Stimulated activated naive B cell treated with anti-CD40 and anti-IgM and Interleukin-4, amounts not matched to agents 10 μg/mL and 1 μg/mL and 100 μg/mL, for 72 hours (primary cell): Measurements from ENCODE around the gene KIAA0513.

Experiments
- ATAC-seq, 2 donors: fragments of 150-1000 bp; cut with Tn5 transposase; replicated peaks; 2 replicates each; pipeline ENCODE4 v1.10.0; 2021; ENCODE audit warnings: moderate library complexity in 1 of 2
- DNase-seq: peaks from one replicate; pipeline ENCODE4 v3.0.0; 2021
- H3K27ac Mint-ChIP-seq: one replicate; pipeline ENCODE4 v1.8.0; 2022; ENCODE audit warnings: mild to moderate bottlenecking, mixed read lengths
- H3K27me3 Mint-ChIP-seq, 2 donors: one replicate each; pipeline ENCODE4 v1.8.0; 2022; ENCODE audit warnings: mixed read lengths in 2 of 2
- H3K36me3 Mint-ChIP-seq, 2 donors: one replicate each; pipeline ENCODE4 v1.8.0; 2022; ENCODE audit warnings: mixed read lengths in 2 of 2, mild to moderate bottlenecking in 1 of 2
- H3K4me1 Mint-ChIP-seq, 2 donors: one replicate each; pipeline ENCODE4 v1.8.0; 2022; ENCODE audit warnings: mixed read lengths in 2 of 2, mild to moderate bottlenecking in 1 of 2
- H3K4me3 Mint-ChIP-seq, 2 donors: one replicate each; pipeline ENCODE4 v1.8.0; 2022; ENCODE audit warnings: mild to moderate bottlenecking in 2 of 2, mixed read lengths in 2 of 2, moderate library complexity in 1 of 2
- H3K9me3 Mint-ChIP-seq, 2 donors: one replicate each; pipeline ENCODE4 v1.8.0; 2022; ENCODE audit warnings: mixed read lengths in 2 of 2, mild to moderate bottlenecking in 1 of 2

KIAA0513 gene

GRCh38 chr16:85072076-85072860 is 44.7 kb downstream of the KIAA0513 start:
- peaks cover 4 to 6% of the 10 kb centered on the region in 2 donors for H3K36me3 Mint-ChIP-seq
- peaks cover 6% of the 10 kb centered on the region in 2 donors for H3K4me1 Mint-ChIP-seq

DNA sequence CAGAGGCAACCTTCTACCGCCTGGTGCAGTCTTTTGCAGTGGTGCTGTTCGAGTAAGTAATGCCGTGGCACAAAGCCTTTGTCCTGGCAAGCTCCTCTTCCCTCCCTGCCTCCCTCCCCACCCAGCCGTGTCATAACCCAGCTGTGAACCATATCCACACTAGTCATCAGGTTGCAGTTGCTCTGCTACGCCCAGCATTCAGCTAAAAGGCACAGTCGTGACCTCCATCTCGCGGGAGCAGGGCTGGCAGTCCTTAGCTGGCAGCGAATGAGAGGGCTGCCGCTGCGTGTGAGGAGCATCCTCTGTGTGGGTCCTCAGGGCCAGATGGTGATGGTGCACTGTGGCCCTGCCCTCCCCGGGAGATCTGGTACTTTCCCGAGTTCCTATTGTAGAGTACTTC is 45.4 kb downstream of the KIAA0513 start:
- H3K27ac Mint-ChIP-seq = no peak overlapping the region

More at GRCh38 chr16:85072076-85072860, 44.7 kb downstream of the KIAA0513 start:
- DNase-seq = no peak
- Mint-ChIP-seq H3K4me3 (no peak overlapping the region), H3K27me3 (peaks cover 5 to 14% of the 10 kb centered on the region in 2 donors), H3K27ac (no peak overlapping the region), H3K9me3 (no peaks in the 10 kb centered on the region)
- ATAC-seq = no peak

DNA sequence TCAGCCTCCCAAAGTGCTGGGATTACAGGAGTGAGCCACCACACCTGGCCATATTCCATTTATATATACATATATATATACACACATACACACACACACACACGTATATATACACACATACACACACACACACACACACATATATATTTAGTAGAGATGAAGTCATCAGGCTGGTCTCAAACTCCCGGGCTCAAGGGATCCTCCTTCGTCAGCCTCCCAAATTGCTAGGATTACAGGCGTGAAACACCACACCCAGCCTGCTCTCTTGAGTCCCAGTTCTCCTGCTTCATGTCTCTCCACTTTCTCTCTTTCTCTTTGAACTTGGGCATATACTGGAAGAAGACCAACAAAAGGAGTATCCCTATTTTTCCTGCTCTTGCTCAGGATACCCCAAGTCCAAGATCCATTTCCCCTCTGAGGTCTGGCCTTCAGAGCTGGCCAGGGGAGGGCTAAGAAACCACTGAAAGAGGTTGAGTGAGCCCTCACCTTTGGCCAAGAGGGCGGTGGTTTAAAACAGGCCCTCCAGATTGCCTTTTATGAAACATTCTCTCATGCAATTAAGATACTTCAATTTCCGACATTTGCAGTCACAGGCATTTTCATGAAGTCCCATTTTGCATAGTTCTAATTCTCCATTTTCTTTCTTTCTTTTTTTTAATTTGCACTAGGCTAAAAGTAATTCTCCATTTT is 46.8 kb downstream of the KIAA0513 start:
- Mint-ChIP-seq H3K27me3 (peaks cover 20 to 25% of the 10 kb centered on the region in 2 donors), H3K4me1 (peaks cover 8% of the 10 kb centered on the region in 2 donors), H3K9me3 (no peaks in the 10 kb centered on the region), H3K36me3 (peaks cover 3 to 4% of the 10 kb centered on the region in 2 donors), H3K27ac (no peak overlapping the region), H3K4me3 (no peak overlapping the region)
- no peak for DNase-seq
- ATAC-seq = no peak

More for the DNA sequence above, 45.4 kb downstream of the KIAA0513 start:
- H3K27me3 Mint-ChIP-seq = peaks cover 11 to 21% of the 10 kb centered on the region in 2 donors
- H3K4me1 Mint-ChIP-seq = peaks cover 8% of the 10 kb centered on the region in 2 donors
- no peak for DNase-seq
- ATAC-seq = no peak
- H3K9me3 Mint-ChIP-seq = no peaks in the 10 kb centered on the region
- peaks cover 3 to 4% of the 10 kb centered on the region in 2 donors for H3K36me3 Mint-ChIP-seq
- no peak overlapping the region for H3K4me3 Mint-ChIP-seq

- peaks cover 8% of the 10 kb centered on the region in 2 donors for H3K4me1 Mint-ChIP-seq
- ATAC-seq (no peak), DNase-seq (no peak)
- H3K27ac Mint-ChIP-seq = no peak overlapping the region
- peaks cover 20 to 25% of the 10 kb centered on the region in 2 donors for H3K27me3 Mint-ChIP-seq
- no peak overlapping the region for H3K4me3 Mint-ChIP-seq
- H3K36me3 Mint-ChIP-seq = peaks cover 0 to 4% of the 10 kb centered on the region in 2 donors
- H3K9me3 Mint-ChIP-seq = no peaks in the 10 kb centered on the region
Observed at GRCh38 chr16:85075236-85075924, 47.8 kb downstream of the KIAA0513 start.

GRCh38 chr16:85077039-85077438 is 49.4 kb downstream of the KIAA0513 start:
- H3K4me1 Mint-ChIP-seq = peaks cover 8% of the 10 kb centered on the region in 2 donors
- peak; percentile 56 to 74 for ATAC-seq
- no peak overlapping the region for H3K27ac Mint-ChIP-seq
- H3K27me3 Mint-ChIP-seq = peaks cover 20 to 25% of the 10 kb centered on the region in 2 donors
- H3K4me3 Mint-ChIP-seq = no peak overlapping the region
- H3K9me3 Mint-ChIP-seq = no peaks in the 10 kb centered on the region
- H3K36me3 Mint-ChIP-seq = peaks cover 0 to 4% of the 10 kb centered on the region in 2 donors
- no peak for DNase-seq

- no peak overlapping the region for H3K4me3 Mint-ChIP-seq
- no peak overlapping the region for H3K27ac Mint-ChIP-seq
- H3K36me3 Mint-ChIP-seq = peaks cover 0 to 4% of the 10 kb centered on the region in 2 donors
- ATAC-seq = no peak
- H3K27me3 Mint-ChIP-seq = peaks cover 20 to 29% of the 10 kb centered on the region in 2 donors
- no peak for DNase-seq
- peaks cover 13 to 14% of the 10 kb centered on the region in 2 donors for H3K4me1 Mint-ChIP-seq
- H3K9me3 Mint-ChIP-seq = no peaks in the 10 kb centered on the region
Observed at GRCh38 chr16:85077576-85078125, 50.1 kb downstream of the KIAA0513 start.

DNA sequence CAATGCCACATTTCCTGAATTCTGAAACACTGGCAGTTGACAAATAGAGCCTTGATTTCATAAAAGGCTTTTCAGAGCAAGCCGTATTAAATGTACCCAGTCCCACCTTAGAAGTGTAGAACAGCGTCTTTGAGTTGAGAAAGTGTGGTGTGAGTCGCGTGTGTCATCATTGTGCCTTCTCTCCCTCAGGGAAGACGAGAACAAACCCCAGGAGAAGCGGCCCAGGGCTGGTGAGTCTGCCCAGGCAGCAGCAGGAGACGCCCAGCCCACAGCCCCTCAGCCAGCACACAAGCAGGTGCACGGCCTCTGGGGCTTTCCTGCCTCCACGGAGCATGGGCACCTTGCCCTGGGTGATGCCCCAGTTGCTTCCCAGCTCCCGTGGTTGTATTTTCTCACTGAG is 50.6 kb downstream of the KIAA0513 start:
- DNase-seq = no peak
- Mint-ChIP-seq H3K27me3 (peaks cover 20 to 32% of the 10 kb centered on the region in 2 donors), H3K36me3 (peaks cover 0 to 4% of the 10 kb centered on the region in 2 donors), H3K4me1 (peaks cover 17 to 19% of the 10 kb centered on the region in 2 donors), H3K9me3 (no peaks in the 10 kb centered on the region), H3K27ac (no peak overlapping the region), H3K4me3 (no peak overlapping the region)
- no peak for ATAC-seq

- no peak for ATAC-seq
- Mint-ChIP-seq H3K27me3 (peaks cover 20 to 33% of the 10 kb centered on the region in 2 donors), H3K27ac (no peak overlapping the region), H3K36me3 (peaks cover 0 to 4% of the 10 kb centered on the region in 2 donors), H3K4me3 (no peak overlapping the region), H3K4me1 (peaks cover 22 to 24% of the 10 kb centered on the region in 2 donors), H3K9me3 (no peaks in the 10 kb centered on the region)
- DNase-seq = no peak
Observed at GRCh38 chr16:85078952-85079351, 51.4 kb downstream of the KIAA0513 start.

GRCh38 chr16:85079785-85080570 is 52.4 kb downstream of the KIAA0513 start:
- Mint-ChIP-seq H3K4me1 (peaks cover 24 to 32% of the 10 kb centered on the region in 2 donors), H3K36me3 (peaks cover 0 to 4% of the 10 kb centered on the region in 2 donors), H3K4me3 (no peak overlapping the region), H3K27ac (no peak overlapping the region), H3K9me3 (no peaks in the 10 kb centered on the region), H3K27me3 (peaks cover 24 to 36% of the 10 kb centered on the region in 2 donors)
- DNase-seq (no peak), ATAC-seq (no peak)

DNA sequence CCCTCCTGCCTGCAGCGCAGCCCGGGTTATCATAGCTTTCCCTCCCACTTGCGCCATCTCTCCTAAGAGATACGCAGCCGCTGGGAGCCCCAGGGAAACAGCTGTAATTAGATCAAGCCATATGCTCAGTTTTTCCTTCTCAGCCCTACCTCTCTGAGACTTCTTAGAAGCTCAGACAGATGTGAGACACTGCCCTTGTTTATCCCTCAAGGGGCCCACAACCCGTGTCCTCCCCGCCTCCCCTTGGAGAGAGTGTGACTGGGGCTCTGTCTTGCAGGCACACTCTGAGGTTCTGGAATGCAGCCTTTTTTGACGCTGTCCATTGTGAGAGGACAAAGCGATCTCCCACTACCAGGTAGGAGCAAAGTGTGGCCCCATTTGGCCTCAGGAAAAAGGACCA is 53.4 kb downstream of the KIAA0513 start:
- peaks cover 27 to 38% of the 10 kb centered on the region in 2 donors for H3K4me1 Mint-ChIP-seq
- H3K4me3 Mint-ChIP-seq = no peak overlapping the region
- H3K36me3 Mint-ChIP-seq = peaks cover 0 to 1% of the 10 kb centered on the region in 2 donors
- DNase-seq (no peak), ATAC-seq (no peak)
- peaks cover 30 to 31% of the 10 kb centered on the region in 2 donors for H3K27me3 Mint-ChIP-seq
- H3K9me3 Mint-ChIP-seq = no peaks in the 10 kb centered on the region
- H3K27ac Mint-ChIP-seq = no peak overlapping the region

DNA sequence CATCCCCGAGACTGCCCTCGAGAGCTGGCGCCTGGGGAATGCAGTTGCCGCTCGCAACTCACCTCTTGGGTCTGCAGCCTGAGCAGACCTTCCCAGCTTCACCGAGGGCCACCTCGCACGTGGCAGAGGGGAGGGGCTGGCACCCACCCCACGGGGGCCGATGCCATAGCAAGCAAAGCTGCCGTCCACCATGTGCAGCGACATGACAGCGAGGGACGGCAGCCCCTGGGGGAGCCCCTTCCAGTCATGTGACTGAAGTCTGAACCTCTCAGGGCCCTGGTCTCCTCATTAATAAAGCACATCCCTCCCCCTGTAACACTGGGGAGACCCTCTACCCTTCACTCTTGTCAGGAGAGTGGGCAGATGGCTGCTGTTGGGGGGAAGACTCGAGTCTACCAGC is 54.2 kb downstream of the KIAA0513 start:
- Mint-ChIP-seq H3K9me3 (no peaks in the 10 kb centered on the region), H3K4me1 (peaks cover 27 to 43% of the 10 kb centered on the region in 2 donors), H3K36me3 (no peaks in the 10 kb centered on the region), H3K4me3 (no peak overlapping the region), H3K27ac (no peak overlapping the region), H3K27me3 (peaks cover 28 to 35% of the 10 kb centered on the region in 2 donors)
- no peak for DNase-seq
- ATAC-seq = no peak

DNA sequence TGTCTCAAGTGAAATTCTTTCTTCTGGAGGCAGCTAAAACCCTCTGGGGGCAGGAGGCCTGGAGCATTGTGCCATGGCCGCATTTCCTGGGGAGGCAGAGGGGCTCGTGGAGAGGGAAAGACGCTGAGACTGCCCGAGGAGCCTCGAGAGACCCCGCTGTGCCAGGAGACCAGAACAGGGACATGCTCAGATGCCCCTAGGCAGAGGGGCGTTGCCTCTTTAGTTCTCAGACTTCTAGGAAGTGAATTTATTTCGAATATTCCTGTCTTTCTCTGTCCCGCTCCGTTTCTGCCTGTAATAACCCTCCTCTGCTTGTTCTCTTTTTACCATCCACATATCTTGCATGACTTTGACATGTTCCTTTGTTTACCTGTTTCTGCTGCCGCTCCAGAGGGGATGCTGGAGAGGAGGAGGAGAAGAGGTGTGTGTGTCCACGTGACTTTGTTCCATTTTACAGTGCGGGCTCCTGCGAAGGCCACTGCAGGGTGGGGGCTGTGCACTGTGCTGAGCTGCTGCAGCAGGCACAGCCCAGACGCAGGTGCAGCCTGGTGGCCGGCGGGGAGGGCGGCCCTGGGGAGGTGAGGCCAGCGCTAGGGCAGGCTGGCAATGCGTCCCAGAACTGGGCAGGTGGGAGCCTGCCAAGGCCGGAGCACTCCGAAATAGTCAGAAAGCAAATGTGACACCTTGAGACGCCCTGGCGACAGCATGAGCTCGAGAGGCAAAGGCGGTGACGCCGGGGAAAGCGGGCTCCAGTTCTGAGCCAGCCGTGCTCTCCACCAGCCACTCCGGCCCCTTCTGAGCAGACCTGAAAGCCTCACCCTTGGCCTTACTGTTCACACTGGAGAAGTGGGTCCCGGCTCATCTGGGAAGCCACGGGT is 54.8 kb downstream of the KIAA0513 start:
- DNase-seq (no peak), ATAC-seq (peak; percentile 58 to 63)
- peak overlapping the region; percentile 48 to 77 for H3K4me3 Mint-ChIP-seq
- peaks cover 25 to 42% of the 10 kb centered on the region in 2 donors for H3K4me1 Mint-ChIP-seq
- no peaks in the 10 kb centered on the region for H3K36me3 Mint-ChIP-seq
- peaks cover 25 to 34% of the 10 kb centered on the region in 2 donors for H3K27me3 Mint-ChIP-seq
- no peak overlapping the region for H3K27ac Mint-ChIP-seq
- no peaks in the 10 kb centered on the region for H3K9me3 Mint-ChIP-seq
